UCSD-AML1 (cell line): Measurements from ENCODE around the gene BRMS1.
"Not testable (repeated sequence)": the region's sequence is repeated elsewhere in the genome, so short reads cannot be mapped to it uniquely, and the experiment has no call there.

ENCODE experiments used
- DNase-seq: peaks from one replicate; lab custom pipeline; 2025; ENCODE audit not compliant: unreplicated experiment; lab: John Stamatoyannopoulos, UW

Gene BRMS1

GRCh38 chr11:66363805-66364535, 19.1 kb upstream of the BRMS1 start:
- DNase-seq = peak; percentile 69

GRCh38 chr11:66363187-66363601, 18.3 kb upstream of the BRMS1 start:
- DNase-seq = no peak

DNA sequence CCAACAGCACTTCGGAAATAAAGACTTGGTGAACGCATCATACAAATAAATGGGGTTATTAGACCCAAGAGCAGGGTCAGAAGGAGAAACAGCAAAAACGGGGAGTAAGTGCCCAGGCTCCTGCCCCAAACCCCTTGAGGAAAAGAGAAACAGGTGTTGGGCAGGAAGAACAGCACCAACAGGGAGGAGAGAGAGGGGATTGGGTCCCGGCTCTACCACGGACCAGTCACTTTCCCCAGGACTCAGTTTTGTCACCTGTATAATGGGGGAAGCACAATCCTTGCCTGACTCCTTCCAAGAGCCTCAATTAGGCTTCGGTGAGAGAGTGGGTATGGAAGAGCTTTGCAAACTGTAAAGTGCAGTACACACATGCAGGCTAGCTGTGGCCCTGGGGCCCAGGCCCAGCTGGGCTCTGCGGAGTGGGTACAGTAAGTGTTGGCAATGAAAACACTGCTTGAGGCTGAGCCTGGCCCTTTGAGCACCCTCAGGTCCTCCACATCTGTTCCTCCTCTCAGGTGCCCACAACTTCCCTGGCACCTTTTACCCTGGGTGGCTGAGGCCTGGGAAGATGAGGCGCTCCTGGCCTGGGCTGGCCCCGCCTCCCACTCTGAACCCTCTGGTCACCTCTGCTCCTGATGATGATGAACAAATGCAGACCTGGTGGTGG, 17.7 kb upstream of the BRMS1 start:
- no peak for DNase-seq

GRCh38 chr11:66361502-66361941, 16.6 kb upstream of the BRMS1 start:
- no peak for DNase-seq

DNA sequence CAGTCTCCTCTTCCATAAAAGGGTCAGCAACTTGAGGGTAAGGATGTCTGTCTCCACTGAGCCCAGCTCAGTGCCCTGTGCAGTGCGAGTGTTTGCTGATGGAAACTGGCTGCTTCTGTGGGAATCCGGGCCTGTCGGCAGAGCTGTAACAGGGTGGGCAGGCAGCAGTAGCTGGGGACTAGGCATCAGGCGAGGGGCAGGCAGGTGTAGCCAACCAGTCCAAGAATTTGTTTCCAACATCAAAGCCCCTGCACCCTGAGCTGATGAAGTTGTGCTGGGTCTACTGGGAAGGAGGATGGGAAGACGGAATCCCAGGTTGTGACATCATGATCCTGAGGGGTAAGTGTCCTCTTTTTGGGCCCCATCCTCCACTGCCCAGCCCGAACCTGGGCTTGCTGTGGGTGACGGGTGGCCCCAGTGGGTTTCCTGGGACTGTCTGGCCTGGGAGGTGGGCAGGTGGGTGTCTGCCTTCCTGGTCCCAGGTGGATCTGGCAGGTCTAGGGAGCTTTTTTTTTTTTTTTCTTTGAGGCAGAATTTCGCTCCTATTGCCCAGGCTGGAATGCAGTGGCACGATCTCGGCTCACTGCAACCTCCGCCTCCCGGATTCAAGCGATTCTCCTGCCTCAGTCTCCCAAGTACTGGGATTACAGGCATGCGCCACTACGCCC, 15.6 kb upstream of the BRMS1 start:
- no peak for DNase-seq

GRCh38 chr11:66359662-66360087, 14.8 kb upstream of the BRMS1 start:
- no peak for DNase-seq

GRCh38 chr11:66350560-66351235, 5.8 kb upstream of the BRMS1 start:
- DNase-seq = not testable (repeated sequence)

DNA sequence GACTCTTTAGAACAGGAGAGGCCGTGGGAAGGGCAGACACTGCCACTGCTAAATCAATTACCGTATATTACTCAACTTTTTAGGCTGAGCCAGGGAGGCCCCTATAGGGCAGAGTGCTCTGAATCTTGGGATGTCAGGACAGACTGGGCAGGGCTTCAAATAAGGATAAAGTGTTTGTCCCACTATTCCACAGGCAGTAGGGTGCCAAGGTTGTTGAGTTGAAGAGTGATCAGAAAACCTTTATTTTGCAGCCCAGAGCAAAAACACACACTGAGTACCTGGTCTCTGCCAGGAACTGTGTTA, 4.1 kb upstream of the BRMS1 start:
- no peak for DNase-seq

- DNase-seq = peak; percentile 90
Measured at GRCh38 chr11:66347425-66348276, 2.7 kb upstream of the BRMS1 start, which contains the start of gene B4GAT1. Gene B4GAT1 (minus strand): TSS chr11:66347629. CDS start chr11:66347545, 84 bp downstream.

GRCh38 chr11:66346476-66347424, 1.8 kb upstream of the BRMS1 start:
- DNase-seq = no peak

DNA sequence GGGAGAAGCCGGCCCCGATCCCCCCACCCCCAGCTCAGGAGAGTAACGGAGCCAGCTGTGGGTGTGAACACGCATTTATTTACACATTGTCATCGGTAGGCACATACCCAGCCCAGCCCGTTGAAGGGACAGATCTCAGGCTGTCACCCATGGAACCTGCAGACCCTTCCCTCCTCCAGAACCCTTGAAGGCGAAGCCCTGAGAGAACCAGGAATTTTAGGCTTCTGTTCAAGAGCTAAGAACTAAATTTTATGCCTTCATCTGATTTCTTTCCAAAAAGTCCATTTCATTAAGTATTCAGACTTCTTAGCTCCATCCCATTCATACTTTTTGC, 379 bp upstream of the BRMS1 start:
- DNase-seq = no peak

- DNase-seq = no peak
Measured at GRCh38 chr11:66343176-66343575, 1.7 kb downstream of the BRMS1 start.

DNA sequence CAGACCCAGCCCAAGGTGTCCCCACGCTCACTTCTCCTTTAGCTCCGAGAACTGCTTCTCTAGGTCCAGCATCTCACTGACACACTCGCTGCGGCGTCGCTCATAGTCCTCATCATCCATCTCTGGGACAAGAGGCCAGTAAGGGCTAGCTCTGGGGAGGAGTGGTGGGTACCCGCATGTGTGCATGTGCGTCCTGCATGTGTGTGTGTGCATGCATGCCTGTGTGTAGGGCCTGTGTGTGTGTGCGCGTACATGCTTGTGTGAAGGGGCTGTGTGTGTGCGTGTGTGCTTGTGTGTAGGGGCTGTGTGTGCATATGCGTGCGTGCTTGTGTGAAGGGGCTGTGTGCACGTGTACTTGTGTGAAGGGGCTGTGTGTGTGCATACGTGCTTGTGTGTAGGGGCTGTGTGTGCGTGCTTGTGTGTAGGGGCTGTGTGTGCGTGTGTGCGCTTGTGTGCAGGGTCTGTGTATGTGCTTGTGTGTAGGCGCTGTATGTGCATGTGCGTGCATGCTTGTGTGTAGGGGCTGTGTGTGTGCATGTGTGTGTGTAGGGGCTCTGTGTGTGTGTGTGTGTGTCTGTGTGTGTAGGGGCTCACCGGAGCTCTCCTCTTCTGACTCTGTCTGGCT, 3.3 kb downstream of the BRMS1 start:
- no peak for DNase-seq

- no peak for DNase-seq
Measured at GRCh38 chr11:66340596-66341501, 4.1 kb downstream of the BRMS1 start.

DNA sequence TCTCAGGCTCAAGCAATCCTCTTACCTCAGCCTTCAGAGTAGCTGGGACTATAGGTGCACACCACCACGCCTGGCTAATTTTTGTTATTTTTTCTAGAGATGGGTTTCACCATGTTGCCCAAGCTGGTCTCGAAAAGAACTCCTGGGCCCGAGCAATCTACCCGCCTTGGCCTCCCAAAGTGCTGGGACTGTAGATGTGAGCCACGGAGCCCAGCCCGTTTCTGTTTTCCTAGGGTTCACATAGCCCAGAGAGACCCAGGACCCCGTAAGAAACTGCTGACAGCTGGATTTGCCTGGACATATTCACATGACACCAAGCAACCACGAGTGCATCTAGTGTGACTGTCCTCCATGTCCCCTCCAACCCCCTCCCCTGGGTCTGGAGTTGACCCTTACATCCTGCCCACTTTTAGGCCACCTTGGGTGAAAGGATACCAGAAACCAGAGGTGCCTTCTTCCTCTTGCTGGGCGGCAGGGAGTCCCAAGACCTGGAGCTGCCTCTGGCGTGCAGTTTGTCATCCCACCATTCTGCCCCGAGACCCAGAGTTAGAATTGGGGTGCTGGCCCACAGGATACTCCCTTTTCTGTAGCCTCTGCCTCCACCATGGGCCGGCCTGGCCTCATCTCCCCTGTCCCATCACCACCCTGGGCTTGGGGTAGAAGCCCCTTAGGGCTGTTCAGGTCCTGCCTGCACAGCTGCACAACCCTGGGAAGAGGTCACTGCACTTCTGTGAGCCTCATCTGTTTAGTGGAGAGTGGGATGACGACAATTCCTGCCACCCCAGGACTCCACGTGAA, 5.0 kb downstream of the BRMS1 start:
- DNase-seq = no peak

DNA sequence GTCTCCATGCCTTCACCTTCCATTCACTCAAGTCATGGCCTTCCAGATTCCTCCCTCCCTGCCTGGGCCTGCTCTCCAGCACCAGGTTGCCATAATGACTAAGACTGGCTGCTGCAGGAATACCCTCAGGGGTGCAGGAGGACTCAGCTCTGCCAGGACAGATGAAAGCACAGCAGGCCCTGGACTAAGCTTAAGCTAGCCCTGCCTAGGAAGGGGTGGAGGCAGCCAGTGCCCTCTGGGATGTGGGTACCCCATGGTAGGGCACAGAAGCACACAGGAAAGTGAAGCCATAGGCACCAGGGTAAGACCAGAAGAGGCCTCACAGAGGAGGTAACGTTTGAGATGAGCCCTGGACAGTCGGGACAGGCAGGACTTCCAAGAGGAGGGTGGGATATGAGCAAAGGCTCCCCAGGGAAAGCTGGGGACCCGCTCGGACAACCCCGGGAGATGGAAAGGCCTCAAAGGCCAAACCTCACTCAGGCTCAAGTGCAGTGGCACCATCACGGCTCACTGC, 5.7 kb downstream of the BRMS1 start:
- no peak for DNase-seq
